Osteoblast (primary cell): ENCODE measurements around the gene MIER1. TPM values are rescaled to one million over a fixed set of nuclear protein-coding genes. Genes with fewer than 3 reads are reported as not detected.
"Not testable (repeated sequence)": the region's sequence is repeated elsewhere in the genome, so short reads cannot be mapped to it uniquely, and the experiment has no call there.

Experiments used
- DNase-seq: peaks from one replicate; pipeline ENCODE4 v3.0.0; 2011; ENCODE audit warnings: low spot score, mixed read lengths; ENCODE audit not compliant: insufficient read length; ENCODE audit errors: missing footprints
- H2AFZ ChIP-seq: 2 replicates; pipeline ENCODE4 v1.6.0; 2011; ENCODE audit warnings: mild to moderate bottlenecking, low read length
- H3K27ac ChIP-seq: 2 replicates; pipeline ENCODE4 v1.5.1; 2011; ENCODE audit warnings: mild to moderate bottlenecking, low read depth, low read length, moderate library complexity
- H3K27me3 ChIP-seq: 2 replicates; pipeline ENCODE4 v1.6.0; 2012; ENCODE audit warnings: mild to moderate bottlenecking, control low read depth, inconsistent platforms, low read length, moderate library complexity; ENCODE audit not compliant: insufficient read depth
- H3K36me3 ChIP-seq: 2 replicates; pipeline ENCODE4 v1.5.1; 2011; ENCODE audit warnings: mild to moderate bottlenecking, low read length, control low read depth, moderate library complexity; ENCODE audit not compliant: insufficient read depth
- H3K4me1 ChIP-seq: 2 replicates; pipeline ENCODE4 v1.5.1; 2011; ENCODE audit warnings: mild to moderate bottlenecking, low read length, control low read depth, moderate library complexity; ENCODE audit not compliant: insufficient read depth
- H3K4me2 ChIP-seq: 2 replicates; pipeline ENCODE4 v1.6.0; 2011; ENCODE audit warnings: mild to moderate bottlenecking, low read length; ENCODE audit not compliant: insufficient read depth
- H3K4me3 ChIP-seq: fragments of 200-600 bp; sonication (generic); 3 replicates; pipeline ENCODE4 v1.5.1; 2012; ENCODE audit warnings: mild to moderate bottlenecking, low read length, inconsistent platforms; ENCODE audit not compliant: insufficient read depth
- H3K79me2 ChIP-seq: 2 replicates; pipeline ENCODE4 v1.6.0; 2012; ENCODE audit warnings: mild to moderate bottlenecking, low read length, control low read depth, inconsistent platforms; ENCODE audit not compliant: insufficient read depth
- H3K9me3 ChIP-seq: 2 replicates; pipeline ENCODE4 v1.5.1; 2011; ENCODE audit warnings: low read depth, low read length, control low read depth
- H4K20me1 ChIP-seq: 2 replicates; pipeline ENCODE4 v1.6.0; 2012; ENCODE audit warnings: mild to moderate bottlenecking, low read length, control low read depth; ENCODE audit not compliant: insufficient read depth
- total RNA-seq: library from RNA; depleted of rRNA; stranded (reverse); fragments of >200 nt; gene quantifications from 2 replicates; pipeline ENCODE4 v1.2.3, GENCODE V29; 2012
- TF ChIP-seq, protein P1 (sequence below): IDR thresholded peaks from 2 replicates; pipeline ENCODE4 v1.5.1; 2011; ENCODE audit warnings: mild to moderate bottlenecking, low read depth, low read length, moderate library complexity; ENCODE audit errors: extremely low read depth

Gene MIER1
- total RNA-seq, 1 donor: 53.2 TPM

GRCh38 chr1:66893712-66894111, 31.1 kb upstream of the MIER1 start:
- no peak overlapping the region for H3K4me2 ChIP-seq
- H3K4me1 ChIP-seq: no peaks in the 10 kb centered on the region
- H3K9me3 ChIP-seq: no peaks in the 10 kb centered on the region
- no peak overlapping the region for H3K27ac ChIP-seq
- DNase-seq: peak; percentile 1
- no peaks in the 10 kb centered on the region for H3K36me3 ChIP-seq
- H3K79me2 ChIP-seq: no peaks in the 10 kb centered on the region
- TF ChIP-seq, protein P1, sequence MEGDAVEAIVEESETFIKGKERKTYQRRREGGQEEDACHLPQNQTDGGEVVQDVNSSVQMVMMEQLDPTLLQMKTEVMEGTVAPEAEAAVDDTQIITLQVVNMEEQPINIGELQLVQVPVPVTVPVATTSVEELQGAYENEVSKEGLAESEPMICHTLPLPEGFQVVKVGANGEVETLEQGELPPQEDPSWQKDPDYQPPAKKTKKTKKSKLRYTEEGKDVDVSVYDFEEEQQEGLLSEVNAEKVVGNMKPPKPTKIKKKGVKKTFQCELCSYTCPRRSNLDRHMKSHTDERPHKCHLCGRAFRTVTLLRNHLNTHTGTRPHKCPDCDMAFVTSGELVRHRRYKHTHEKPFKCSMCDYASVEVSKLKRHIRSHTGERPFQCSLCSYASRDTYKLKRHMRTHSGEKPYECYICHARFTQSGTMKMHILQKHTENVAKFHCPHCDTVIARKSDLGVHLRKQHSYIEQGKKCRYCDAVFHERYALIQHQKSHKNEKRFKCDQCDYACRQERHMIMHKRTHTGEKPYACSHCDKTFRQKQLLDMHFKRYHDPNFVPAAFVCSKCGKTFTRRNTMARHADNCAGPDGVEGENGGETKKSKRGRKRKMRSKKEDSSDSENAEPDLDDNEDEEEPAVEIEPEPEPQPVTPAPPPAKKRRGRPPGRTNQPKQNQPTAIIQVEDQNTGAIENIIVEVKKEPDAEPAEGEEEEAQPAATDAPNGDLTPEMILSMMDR: no peak
- H3K4me3 ChIP-seq: no peak overlapping the region
- no peaks in the 10 kb centered on the region for H3K27me3 ChIP-seq
- H2AFZ ChIP-seq: no peak overlapping the region
- H4K20me1 ChIP-seq: no peaks in the 10 kb centered on the region

GRCh38 chr1:66915203-66915602, 9.6 kb upstream of the MIER1 start:
- H3K36me3 ChIP-seq, H3K9me3 ChIP-seq, H3K4me1 ChIP-seq, H3K4me3 ChIP-seq, H3K79me2 ChIP-seq, H3K4me2 ChIP-seq, H3K27ac ChIP-seq, H2AFZ ChIP-seq, H4K20me1 ChIP-seq, H3K27me3 ChIP-seq, DNase-seq: not testable (repeated sequence)

DNA sequence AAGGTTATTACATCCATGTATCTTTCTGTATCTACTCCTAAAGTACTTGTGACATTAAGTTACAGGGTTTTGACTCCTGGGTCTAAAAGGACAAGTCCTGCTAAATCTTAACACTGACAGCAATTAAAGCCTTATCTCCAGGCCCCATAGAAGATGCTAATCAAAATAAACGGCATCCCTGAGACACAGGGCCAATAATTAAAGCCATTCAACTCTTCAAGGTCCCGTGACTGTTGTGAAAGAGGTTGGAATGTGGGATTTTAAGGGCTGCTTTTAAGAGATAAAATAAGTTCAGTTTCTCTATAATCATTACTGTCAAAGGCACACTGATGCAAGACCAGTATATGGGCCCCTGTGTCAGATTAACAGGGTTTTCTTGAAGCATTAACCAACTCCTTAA, 8.5 kb upstream of the MIER1 start:
- DNase-seq: no peak
- Histone ChIP-seq H3K27me3 (no peaks in the 10 kb centered on the region), H3K9me3 (no peaks in the 10 kb centered on the region), H3K4me2 (no peak overlapping the region), H3K79me2 (peaks cover 16% of the 10 kb centered on the region), H3K27ac (no peak overlapping the region), H3K4me3 (no peak overlapping the region), H3K4me1 (no peaks in the 10 kb centered on the region), H3K36me3 (no peaks in the 10 kb centered on the region), H2AFZ (no peak overlapping the region), H4K20me1 (no peaks in the 10 kb centered on the region)
- TF ChIP-seq, protein P1: no peak

- Histone ChIP-seq H3K4me3 (no peak overlapping the region), H3K4me1 (no peaks in the 10 kb centered on the region)
Observed at GRCh38 chr1:66917476-66917875, 7.3 kb upstream of the MIER1 start.

More at GRCh38 chr1:66917476-66917875, 7.3 kb upstream of the MIER1 start:
- no peak overlapping the region for H3K27ac ChIP-seq
- no peaks in the 10 kb centered on the region for H3K9me3 ChIP-seq
- H3K36me3 ChIP-seq: no peaks in the 10 kb centered on the region
- no peak for DNase-seq
- TF ChIP-seq, protein P1: no peak
- H2AFZ ChIP-seq: no peak overlapping the region
- peaks cover 26% of the 10 kb centered on the region for H3K79me2 ChIP-seq
- no peaks in the 10 kb centered on the region for H3K27me3 ChIP-seq
- H4K20me1 ChIP-seq: no peaks in the 10 kb centered on the region
- no peak overlapping the region for H3K4me2 ChIP-seq
